IMR-90 (cell line): ENCODE results near the gene LRRTM4. TPM values are rescaled to one million over a fixed set of nuclear protein-coding genes. Genes with fewer than 3 reads are reported as not detected.

ENCODE experiments used
- ATAC-seq: fragments of 200-7000 bp; cut with Tn5 transposase; 2 replicates; pipeline ENCODE4 v1.9.1; 2020; ENCODE audit warnings: low read depth, mild to moderate bottlenecking, moderate library complexity
- BruUV-seq: library from RNA; stranded (reverse); fragments of 400-500 nt; replicated peaks from 2 replicates; lab custom pipeline; 2021; lab: Mats Ljungman, UMichigan
- CTCF ChIA-PET: fragments of 300-600 bp; formaldehyde crosslinking; extraction: SDS; loops from one replicate; lab custom pipeline; 2021; ENCODE audit warnings: antibody characterized with exemption; lab: Yijun Ruan, JAX
- POLR2A ChIA-PET: fragments of 300-600 bp; sonication (Branson Sonifier 250); formaldehyde crosslinking; loops from one replicate; lab custom pipeline; 2022; ENCODE audit warnings: antibody characterized with exemption; ENCODE audit not compliant: unreplicated experiment; lab: Charles Lee
- DNase-seq: peaks from one replicate; pipeline ENCODE4 v3.0.0; 2013
- H2AFZ ChIP-seq: replicated peaks from 2 replicates; pipeline ENCODE3; 2013; ENCODE audit warnings: low read length, mild to moderate bottlenecking; ENCODE audit not compliant: poor library complexity
- H2AK5ac ChIP-seq: 2 replicates; pipeline ENCODE4 v1.6.1; 2013; ENCODE audit warnings: low read depth, low read length, inconsistent platforms
- H2AK9ac ChIP-seq: replicated peaks from 2 replicates; pipeline ENCODE3; 2013; ENCODE audit warnings: mild to moderate bottlenecking, low read depth, low read length, moderate library complexity; ENCODE audit not compliant: poor library complexity
- H2BK120ac ChIP-seq: 2 replicates; pipeline ENCODE4 v1.6.1; 2013; ENCODE audit warnings: low read depth, low read length, inconsistent platforms
- H2BK15ac ChIP-seq: 3 replicates; pipeline ENCODE4 v1.6.1; 2013; ENCODE audit warnings: low read depth, low read length, inconsistent platforms
- H2BK20ac ChIP-seq: 2 replicates; pipeline ENCODE4 v1.6.1; 2013; ENCODE audit warnings: low read depth, mild to moderate bottlenecking, inconsistent platforms, low read length, moderate library complexity
- H2BK5ac ChIP-seq: 2 replicates; pipeline ENCODE4 v1.6.1; 2013; ENCODE audit warnings: mild to moderate bottlenecking, low read depth, low read length, inconsistent platforms; ENCODE audit not compliant: poor library complexity, severe bottlenecking
- H3K14ac ChIP-seq: replicated peaks from 2 replicates; pipeline ENCODE4 v1.6.1; 2013; ENCODE audit warnings: low read depth, low read length, inconsistent platforms
- H3K18ac ChIP-seq: 2 replicates; pipeline ENCODE4 v1.6.1; 2013; ENCODE audit warnings: low read depth, low read length, control low read depth
- H3K23ac ChIP-seq: 2 replicates; pipeline ENCODE4 v1.6.1; 2013; ENCODE audit warnings: low read depth, low read length, inconsistent platforms
- H3K27ac ChIP-seq: 2 replicates; pipeline ENCODE4 v1.5.1; 2013; ENCODE audit warnings: mild to moderate bottlenecking, control low read depth, low read length; ENCODE audit not compliant: insufficient read depth
- H3K27me3 ChIP-seq: 2 replicates; pipeline ENCODE4 v1.6.1; 2013; ENCODE audit warnings: low read length; ENCODE audit not compliant: control insufficient read depth, insufficient read depth
- H3K36me3 ChIP-seq: 2 replicates; pipeline ENCODE4 v1.6.1; 2013; ENCODE audit warnings: low read length, mixed read lengths; ENCODE audit not compliant: control insufficient read depth, insufficient read depth
- H3K4ac ChIP-seq: 2 replicates; pipeline ENCODE4 v1.6.1; 2013; ENCODE audit warnings: low read depth, low read length, inconsistent platforms
- H3K4me1 ChIP-seq: 2 replicates; pipeline ENCODE4 v1.6.1; 2013; ENCODE audit warnings: low read length, mixed read lengths; ENCODE audit not compliant: control insufficient read depth, insufficient read depth
- H3K4me2 ChIP-seq: 2 replicates; pipeline ENCODE4 v1.6.1; 2013; ENCODE audit warnings: low read depth, mild to moderate bottlenecking, control low read depth, low read length, moderate library complexity
- H3K4me3 ChIP-seq: 2 replicates; pipeline ENCODE4 v1.5.1; 2013; ENCODE audit warnings: low read depth, mild to moderate bottlenecking, control low read depth, low read length, moderate library complexity; ENCODE audit not compliant: insufficient read depth
- H3K56ac ChIP-seq: 2 replicates; pipeline ENCODE4 v1.6.1; 2013; ENCODE audit warnings: low read length, inconsistent platforms; ENCODE audit not compliant: insufficient read depth; ENCODE audit errors: extremely low read depth
- H3K79me1 ChIP-seq, 2 experiments: 2 replicates each; pipeline ENCODE4 v1.6.1; 2013; ENCODE audit warnings: low read length in 2 of 2, inconsistent platforms in 1 of 2, low read depth in 1 of 2
- H3K9ac ChIP-seq: 2 replicates; pipeline ENCODE4 v1.6.1; 2013; ENCODE audit warnings: low read depth, low read length, control low read depth
- H3K9me1 ChIP-seq: 2 replicates; pipeline ENCODE4 v1.6.1; 2013; ENCODE audit warnings: low read length, inconsistent platforms; ENCODE audit not compliant: insufficient read depth
- H3K9me3 ChIP-seq: 2 replicates; pipeline ENCODE4 v1.6.1; 2013; ENCODE audit warnings: low read length; ENCODE audit not compliant: control insufficient read depth, insufficient read depth
- H4K20me1 ChIP-seq: 2 replicates; pipeline ENCODE4 v1.6.1; 2013; ENCODE audit warnings: low read length, inconsistent platforms; ENCODE audit not compliant: insufficient read depth
- H4K5ac ChIP-seq: 2 replicates; pipeline ENCODE4 v1.6.1; 2013; ENCODE audit warnings: mild to moderate bottlenecking, low read depth, low read length, control low read depth
- H4K8ac ChIP-seq, 2 experiments: 2 replicates each; pipeline ENCODE4 v1.6.1; 2013; ENCODE audit warnings: low read depth in 2 of 2, low read length in 2 of 2, control low read depth in 1 of 2, inconsistent platforms in 1 of 2
- H4K91ac ChIP-seq: 2 replicates; pipeline ENCODE4 v1.6.1; 2013; ENCODE audit warnings: low read depth, low read length, inconsistent platforms; ENCODE audit not compliant: insufficient read depth
- BHLHE40 ChIP-seq: fragments of 150-350 bp; IDR thresholded peaks from 2 replicates; pipeline ENCODE4 v1.6.1; 2016; ENCODE audit warnings: mild to moderate bottlenecking, low read depth, low read length
- CEBPB ChIP-seq: IDR thresholded peaks from 2 replicates; pipeline ENCODE4 v1.6.1; 2012; ENCODE audit warnings: low read depth, low read length, improper control_type of control experiment
- CHD1 ChIP-seq: IDR thresholded peaks from 2 replicates; pipeline ENCODE4 v1.6.1; 2012; ENCODE audit warnings: low read depth, low read length, improper control_type of control experiment
- CTCF ChIP-seq: conservative IDR thresholded peaks from 2 replicates; pipeline ENCODE4 v1.5.1; 2012; ENCODE audit warnings: mild to moderate bottlenecking, low read depth, low read length, improper control_type of control experiment
- ELK1 ChIP-seq: fragments of 150-350 bp; IDR thresholded peaks from 2 replicates; pipeline ENCODE4 v1.6.1; 2016; ENCODE audit warnings: low read depth, mild to moderate bottlenecking, low read length, moderate library complexity, borderline replicate concordance
- FOS ChIP-seq: fragments of 150-350 bp; IDR thresholded peaks from 2 replicates; pipeline ENCODE4 v1.6.1; 2016; ENCODE audit warnings: low read depth, low read length
- MAFK ChIP-seq: IDR thresholded peaks from 2 replicates; pipeline ENCODE4 v1.6.1; 2012; ENCODE audit warnings: low read depth, low read length, improper control_type of control experiment
- MAZ ChIP-seq: IDR thresholded peaks from 2 replicates; pipeline ENCODE4 v1.6.1; 2012; ENCODE audit warnings: low read depth, mild to moderate bottlenecking, low read length, improper control_type of control experiment, moderate library complexity, borderline replicate concordance
- MXI1 ChIP-seq: IDR thresholded peaks from 2 replicates; pipeline ENCODE4 v1.6.1; 2012; ENCODE audit warnings: low read depth, mild to moderate bottlenecking, low read length, moderate library complexity, borderline replicate concordance
- NFE2L2 ChIP-seq: fragments of 150-350 bp; IDR thresholded peaks from 2 replicates; pipeline ENCODE4 v1.6.1; 2016; ENCODE audit warnings: low read depth, mild to moderate bottlenecking, low read length
- POLR2A ChIP-seq: IDR thresholded peaks from 2 replicates; pipeline ENCODE4 v1.6.1; 2012; ENCODE audit warnings: mild to moderate bottlenecking, low read depth, low read length
- RAD21 ChIP-seq: IDR thresholded peaks from 2 replicates; pipeline ENCODE4 v1.6.1; 2012; ENCODE audit warnings: low read length, improper control_type of control experiment
- RCOR1 ChIP-seq: IDR thresholded peaks from 2 replicates; pipeline ENCODE4 v1.6.1; 2012; ENCODE audit warnings: mild to moderate bottlenecking, low read length, improper control_type of control experiment; ENCODE audit not compliant: insufficient replicate concordance
- RFX5 ChIP-seq: IDR thresholded peaks from 2 replicates; pipeline ENCODE4 v1.8.0; 2012; ENCODE audit warnings: low read depth, mild to moderate bottlenecking, low read length, moderate library complexity
- SMC3 ChIP-seq: fragments of 150-350 bp; IDR thresholded peaks from 2 replicates; pipeline ENCODE4 v1.6.1; 2016; ENCODE audit warnings: low read depth, mild to moderate bottlenecking, antibody characterized with exemption, low read length, moderate library complexity
- USF2 ChIP-seq: fragments of 150-350 bp; IDR thresholded peaks from 2 replicates; pipeline ENCODE4 v1.6.1; 2017; ENCODE audit warnings: mild to moderate bottlenecking, antibody characterized with exemption, low read length, low read depth
- WGBS, 2 experiments: methylation state at CpG; one replicate each; pipeline versions ENCODE4 v1.1.5 to v1.1.7; 2013; ENCODE audit warnings: missing lambda C conversion rate in 2 of 2; ENCODE audit not compliant: insufficient read length in 1 of 2; ENCODE audit errors: extremely low coverage in 2 of 2; 5-methylcytosine and 5-hydroxymethylcytosine counted together
- dilution Hi-C: fragments of 300-500 bp; cut with HindIII; formaldehyde crosslinking; loops from one replicate; pipeline ENCODE4 v1.14.3; 2018; ENCODE audit warnings: low sequenced_read_pairs; ENCODE audit not compliant: unreplicated experiment
- in situ Hi-C: fragments of 300-500 bp; cut with MboI; formaldehyde crosslinking; loops from 3 replicates; pipeline ENCODE4 v1.14.3; 2019; ENCODE audit warnings: low sequenced_read_pairs, inconsistent platforms, mixed read lengths
- intact Hi-C: fragments of 100-400 bp; cut with micrococcal nuclease; formaldehyde crosslinking; loops from 2 replicates; pipeline ENCODE4 v1.10.0; 2022
- polyA plus RNA-seq, 3 experiments: library from polyadenylated mRNA; depleted of rRNA; stranded (reverse); fragments of >200 nt; gene quantifications; 2 replicates each; pipeline ENCODE4 v1.2.3, GENCODE V29; 2012; ENCODE audit warnings: low replicate concordance in 1 of 3
- total RNA-seq: library from RNA; depleted of rRNA; stranded (reverse); fragments of >200 nt; gene quantifications from 2 replicates; pipeline ENCODE4 v1.2.3, GENCODE V29; 2012

The LRRTM4 gene
- total and polyA plus RNA-seq, 2 of the 4 experiments (the other 2 are of a cell fraction): not detected

DNA sequence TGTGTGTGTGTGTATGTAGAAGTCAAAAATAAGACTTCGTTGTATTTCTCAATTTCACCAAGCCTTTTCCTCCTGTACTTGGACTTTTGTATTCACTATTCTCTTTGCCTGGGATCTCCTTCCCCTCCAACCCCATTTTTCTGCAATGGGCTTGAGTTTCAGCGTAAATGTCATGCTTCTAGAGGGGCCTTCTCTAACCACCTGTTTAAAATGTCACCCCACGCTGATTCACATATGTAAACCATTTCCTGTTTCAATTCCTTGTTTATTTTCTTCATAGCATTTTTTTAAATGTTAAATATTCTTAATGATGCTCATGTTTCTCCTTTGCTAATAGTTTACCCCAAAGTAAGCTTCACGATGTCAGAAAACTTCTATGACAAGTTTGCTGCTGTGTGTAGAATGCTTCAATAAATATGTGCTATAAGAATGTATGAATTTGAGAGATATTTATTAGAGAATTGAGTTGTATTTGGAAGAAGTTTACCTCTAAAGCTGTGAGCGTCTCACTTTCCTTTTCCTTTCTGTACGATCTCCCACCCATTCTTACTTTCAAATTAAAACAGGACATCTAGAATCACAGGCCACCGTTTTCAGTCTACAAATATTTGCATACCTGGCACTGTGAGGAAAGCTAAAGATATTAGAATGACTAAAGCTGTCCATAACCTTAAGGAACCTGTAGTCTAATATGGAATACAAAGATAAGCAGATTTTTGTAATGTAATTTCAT lies 762.4 kb downstream of the LRRTM4 start:
- H3K4me2 ChIP-seq: no peak overlapping the region
- no peak overlapping the region for H3K23ac ChIP-seq
- H3K56ac ChIP-seq: no peak overlapping the region
- H4K20me1 ChIP-seq: no peaks in the 10 kb centered on the region
- H3K9ac ChIP-seq: no peak overlapping the region
- no TSS peak for BruUV-seq
- DNase-seq: no peak
- H3K4me1 ChIP-seq: no peaks in the 10 kb centered on the region
- H2BK5ac ChIP-seq: no peak overlapping the region
- no peak overlapping the region for H2AK5ac ChIP-seq
- no peak overlapping the region for H4K8ac ChIP-seq
- H3K18ac ChIP-seq: no peak overlapping the region
- no peak overlapping the region for H3K4me3 ChIP-seq
- ATAC-seq: no peak
- H3K36me3 ChIP-seq: no peaks in the 10 kb centered on the region
- no peak overlapping the region for H3K27ac ChIP-seq
- H2AFZ ChIP-seq: no peak overlapping the region
- ChIA-PET POLR2A (no interaction called here), CTCF (no interaction called here)
- H2AK9ac ChIP-seq: no peak overlapping the region
- no peaks in the 10 kb centered on the region for H3K79me1 ChIP-seq
- H4K91ac ChIP-seq: no peak overlapping the region
- dilution Hi-C loops: no loop called here
- intact Hi-C loops: no loop called here
- no peak overlapping the region for H3K4ac ChIP-seq
- no peak for TF ChIP-seq MAFK
- TF ChIP-seq FOS: no peak
- no peak for TF ChIP-seq NFE2L2
- no peak for TF ChIP-seq USF2
- no peak for TF ChIP-seq ELK1
- TF ChIP-seq CEBPB: no peak
- no peak for TF ChIP-seq SMC3
- TF ChIP-seq MAZ: no peak
- TF ChIP-seq RCOR1: no peak
- no peak for TF ChIP-seq MXI1
- no peak for TF ChIP-seq CHD1
- no peak for TF ChIP-seq POLR2A
- no peak for TF ChIP-seq CTCF
- TF ChIP-seq RAD21: no peak
- no peak for TF ChIP-seq BHLHE40
- no peak for TF ChIP-seq RFX5
- WGBS, 2 experiments: no CpG with 5 or more reads among the region's 7 CpGs
- H3K9me3 ChIP-seq: no peaks in the 10 kb centered on the region
- in situ Hi-C loops: no loop called here
- no peak overlapping the region for H2BK15ac ChIP-seq
- no peak overlapping the region for H3K14ac ChIP-seq
- H2BK20ac ChIP-seq: no peak overlapping the region
- H3K27me3 ChIP-seq: no peaks in the 10 kb centered on the region
- H2BK120ac ChIP-seq: no peak overlapping the region
- H4K5ac ChIP-seq: no peak overlapping the region
- no peaks in the 10 kb centered on the region for H3K9me1 ChIP-seq
